Neural progenitor cell (in vitro differentiated cells): ENCODE results near the gene ATXN3L. TPM values are rescaled to one million over a fixed set of nuclear protein-coding genes. Genes with fewer than 3 reads are reported as not detected.

Experiments
- DNase-seq: peaks from one replicate; pipeline ENCODE4 v3.0.0-alpha.2; 2016; ENCODE audit warnings: low spot score
- H2AFZ ChIP-seq: fragments of 200-600 bp; sonication (generic); replicated peaks from 2 replicates; pipeline ENCODE4 v1.6.1; 2016; ENCODE audit warnings: antibody characterized with exemption
- H3F3A ChIP-seq: fragments of 200-600 bp; sonication (generic); 2 replicates; pipeline ENCODE4 v1.6.1; 2016; ENCODE audit warnings: antibody characterized with exemption, low read depth
- H3K27ac ChIP-seq: fragments of 200-600 bp; sonication (generic); 2 replicates; pipeline ENCODE4 v1.5.1; 2016; ENCODE audit warnings: mild to moderate bottlenecking
- H3K27me3 ChIP-seq: fragments of 200-600 bp; sonication (generic); 2 replicates; pipeline ENCODE4 v1.6.1; 2016; ENCODE audit warnings: mild to moderate bottlenecking, moderate library complexity
- H3K36me3 ChIP-seq: fragments of 200-600 bp; sonication (generic); 2 replicates; pipeline ENCODE4 v1.5.1; 2016
- H3K4me1 ChIP-seq: fragments of 200-600 bp; sonication (generic); 2 replicates; pipeline ENCODE4 v1.6.1; 2016; ENCODE audit warnings: mixed run types
- H3K4me2 ChIP-seq: fragments of 200-600 bp; sonication (generic); 2 replicates; pipeline ENCODE4 v1.6.1; 2016
- H3K4me3 ChIP-seq: fragments of 200-600 bp; sonication (generic); 2 replicates; pipeline ENCODE4 v1.5.1; 2016
- H3K79me2 ChIP-seq: fragments of 200-600 bp; sonication (generic); 2 replicates; pipeline ENCODE4 v1.6.1; 2016; ENCODE audit warnings: low read depth
- H3K9ac ChIP-seq: fragments of 200-600 bp; sonication (generic); 2 replicates; pipeline ENCODE4 v1.6.1; 2016
- H3K9me3 ChIP-seq: fragments of 200-600 bp; sonication (generic); 2 replicates; pipeline ENCODE4 v1.5.1; 2016; ENCODE audit warnings: low read depth
- H4K20me1 ChIP-seq: fragments of 200-600 bp; sonication (generic); 2 replicates; pipeline ENCODE4 v1.6.1; 2016; ENCODE audit warnings: low read depth
- H3K27ac Mint-ChIP-seq: 3 replicates; pipeline ENCODE4 v1.8.0; 2021; ENCODE audit warnings: mixed read lengths
- H3K27me3 Mint-ChIP-seq: 2 replicates; pipeline ENCODE4 v1.8.0; 2022; ENCODE audit warnings: low read depth, mild to moderate bottlenecking, inconsistent platforms, moderate library complexity, mixed read lengths; ENCODE audit not compliant: insufficient read depth
- H3K36me3 Mint-ChIP-seq: 3 replicates; pipeline ENCODE4 v1.8.0; 2021; ENCODE audit warnings: mixed read lengths
- H3K4me1 Mint-ChIP-seq: 3 replicates; pipeline ENCODE4 v1.8.0; 2021; ENCODE audit warnings: mixed read lengths
- H3K4me3 Mint-ChIP-seq: 3 replicates; pipeline ENCODE4 v1.8.0; 2021; ENCODE audit warnings: mild to moderate bottlenecking, moderate library complexity, mixed read lengths
- H3K9me3 Mint-ChIP-seq: 3 replicates; pipeline ENCODE4 v1.8.0; 2020; ENCODE audit warnings: mixed read lengths
- EZH2 ChIP-seq: fragments of 200-600 bp; sonication (generic); IDR thresholded peaks from 2 replicates; pipeline ENCODE4 v1.6.1; 2017; ENCODE audit warnings: antibody characterized with exemption, mild to moderate bottlenecking, moderate library complexity
- EZH2phosphoT487 ChIP-seq: fragments of 200-600 bp; sonication (generic); IDR thresholded peaks from 2 replicates; pipeline ENCODE4 v1.6.1; 2017; ENCODE audit warnings: antibody characterized with exemption
- total RNA-seq: library from RNA; depleted of rRNA; stranded (reverse); fragments of >200 nt; gene quantifications from 2 replicates; pipeline ENCODE4 v1.2.3, GENCODE V29; 2015; ENCODE audit warnings: low replicate concordance
- TF ChIP-seq, protein P1 (sequence below): fragments of 200-600 bp; sonication (generic); IDR thresholded peaks from 2 replicates; pipeline ENCODE4 v1.5.1; 2017; ENCODE audit warnings: antibody characterized with exemption, mild to moderate bottlenecking

The ATXN3L gene
- total RNA-seq, 1 donor from 2014 or later = not detected

DNA sequence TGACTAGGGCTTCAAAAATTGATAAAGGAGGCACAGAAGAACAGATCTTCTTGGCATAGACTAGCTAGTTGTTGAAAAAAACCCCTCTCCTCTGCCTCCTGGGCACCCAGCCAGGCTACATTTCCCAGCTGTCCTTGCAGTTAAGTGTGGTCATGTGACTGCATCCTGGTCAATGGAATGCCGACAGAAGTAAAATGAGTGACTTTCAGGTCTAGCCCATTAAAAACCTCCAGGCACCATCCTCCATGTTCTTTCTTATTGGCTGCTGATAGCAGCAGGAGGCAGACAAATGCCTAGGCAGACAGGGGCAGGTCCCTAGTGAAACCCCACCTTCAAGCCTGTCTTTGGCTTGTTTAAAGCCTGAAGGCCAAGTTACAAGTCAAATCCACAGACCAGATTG, 35.3 kb downstream of the ATXN3L start:
- peak; percentile 22 for DNase-seq
- Histone ChIP-seq H3K4me2 (no peak overlapping the region), H3K4me1 (peaks cover 35% of the 10 kb centered on the region), H3K27me3 (no peaks in the 10 kb centered on the region), H3K9me3 (no peaks in the 10 kb centered on the region), H3K36me3 (no peaks in the 10 kb centered on the region), H2AFZ (no peak overlapping the region), H3K4me3 (no peak overlapping the region), H3K27ac (no peak overlapping the region), H4K20me1 (no peaks in the 10 kb centered on the region), H3K79me2 (no peaks in the 10 kb centered on the region), H3K9ac (no peak overlapping the region), H3F3A (peaks cover 42% of the 10 kb centered on the region)
- H3K27ac Mint-ChIP-seq = no peak overlapping the region
- TF ChIP-seq EZH2phosphoT487 (no peak), EZH2 (no peak)
- TF ChIP-seq, protein P1, sequence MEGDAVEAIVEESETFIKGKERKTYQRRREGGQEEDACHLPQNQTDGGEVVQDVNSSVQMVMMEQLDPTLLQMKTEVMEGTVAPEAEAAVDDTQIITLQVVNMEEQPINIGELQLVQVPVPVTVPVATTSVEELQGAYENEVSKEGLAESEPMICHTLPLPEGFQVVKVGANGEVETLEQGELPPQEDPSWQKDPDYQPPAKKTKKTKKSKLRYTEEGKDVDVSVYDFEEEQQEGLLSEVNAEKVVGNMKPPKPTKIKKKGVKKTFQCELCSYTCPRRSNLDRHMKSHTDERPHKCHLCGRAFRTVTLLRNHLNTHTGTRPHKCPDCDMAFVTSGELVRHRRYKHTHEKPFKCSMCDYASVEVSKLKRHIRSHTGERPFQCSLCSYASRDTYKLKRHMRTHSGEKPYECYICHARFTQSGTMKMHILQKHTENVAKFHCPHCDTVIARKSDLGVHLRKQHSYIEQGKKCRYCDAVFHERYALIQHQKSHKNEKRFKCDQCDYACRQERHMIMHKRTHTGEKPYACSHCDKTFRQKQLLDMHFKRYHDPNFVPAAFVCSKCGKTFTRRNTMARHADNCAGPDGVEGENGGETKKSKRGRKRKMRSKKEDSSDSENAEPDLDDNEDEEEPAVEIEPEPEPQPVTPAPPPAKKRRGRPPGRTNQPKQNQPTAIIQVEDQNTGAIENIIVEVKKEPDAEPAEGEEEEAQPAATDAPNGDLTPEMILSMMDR = no peak
- H3K9me3 Mint-ChIP-seq = peaks cover 23% of the 10 kb centered on the region
- peaks cover 24% of the 10 kb centered on the region for H3K4me1 Mint-ChIP-seq
- peaks cover 6% of the 10 kb centered on the region for H3K27me3 Mint-ChIP-seq
- H3K4me3 Mint-ChIP-seq = no peak overlapping the region
- H3K36me3 Mint-ChIP-seq = peaks cover 7% of the 10 kb centered on the region

DNA sequence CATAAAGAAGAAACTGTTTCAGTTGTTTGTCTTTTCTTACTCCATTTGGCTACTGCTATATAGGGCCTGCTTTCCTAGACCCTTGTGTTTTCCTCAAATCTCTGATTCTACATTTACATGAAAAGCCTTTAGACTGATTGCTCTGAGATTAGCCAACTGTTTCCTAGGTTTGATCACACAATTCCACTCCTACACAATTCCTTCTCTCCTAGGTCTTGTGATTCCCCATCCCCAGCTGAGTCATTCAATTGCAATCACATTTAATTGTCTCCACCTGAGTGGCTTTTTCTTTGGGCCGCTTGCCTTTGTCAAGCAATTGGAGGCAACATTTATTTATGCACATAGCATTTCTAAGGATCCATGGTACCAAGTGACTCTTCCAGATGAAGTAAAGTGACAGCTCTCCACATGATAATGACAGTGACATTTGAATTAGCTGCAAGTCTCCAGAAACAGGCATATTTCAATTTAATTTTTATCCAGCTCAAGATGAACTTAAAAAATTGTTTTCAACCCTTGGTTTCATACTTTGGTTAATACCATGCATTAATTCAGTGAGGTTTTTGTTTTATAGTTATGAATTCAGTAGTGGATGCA, 35.8 kb downstream of the ATXN3L start:
- peaks cover 6% of the 10 kb centered on the region for H3K27me3 Mint-ChIP-seq
- H3K4me3 Mint-ChIP-seq = no peak overlapping the region
- peaks cover 24% of the 10 kb centered on the region for H3K4me1 Mint-ChIP-seq
- peaks cover 23% of the 10 kb centered on the region for H3K9me3 Mint-ChIP-seq
- Histone ChIP-seq H2AFZ (no peak overlapping the region), H3K79me2 (no peaks in the 10 kb centered on the region), H3K4me2 (peak overlapping the region; percentile 59), H3K4me1 (peaks cover 35% of the 10 kb centered on the region), H3K9me3 (no peaks in the 10 kb centered on the region), H3K9ac (no peak overlapping the region), H4K20me1 (no peaks in the 10 kb centered on the region), H3K27ac (peak overlapping the region; percentile 74), H3F3A (peaks cover 42% of the 10 kb centered on the region), H3K27me3 (no peaks in the 10 kb centered on the region), H3K4me3 (peak overlapping the region; percentile 9), H3K36me3 (no peaks in the 10 kb centered on the region)
- DNase-seq = peak; percentile 75
- H3K36me3 Mint-ChIP-seq = peaks cover 7% of the 10 kb centered on the region
- TF ChIP-seq EZH2 (no peak), EZH2phosphoT487 (no peak)
- TF ChIP-seq, protein P1 = no peak
- H3K27ac Mint-ChIP-seq = peak overlapping the region; percentile 54

DNA sequence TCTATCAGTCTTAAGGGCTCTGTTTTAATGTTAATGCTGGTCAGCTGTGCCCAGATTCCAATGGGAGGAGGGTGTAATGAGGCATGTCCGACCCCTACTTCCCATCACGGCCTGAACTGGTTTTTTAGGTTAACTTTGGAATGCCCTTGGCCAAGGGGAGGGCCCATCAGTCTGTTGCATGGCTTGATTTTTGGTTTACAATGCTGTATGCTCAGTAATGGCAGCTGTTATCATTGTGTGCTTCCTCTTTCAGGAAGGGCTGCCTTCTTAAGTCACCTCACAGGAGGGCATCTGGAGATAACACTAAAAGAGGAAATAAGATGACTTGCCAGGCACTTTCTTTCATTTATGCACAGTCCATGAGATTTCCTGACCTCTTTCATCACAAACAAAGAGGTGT, 36.3 kb downstream of the ATXN3L start:
- Mint-ChIP-seq H3K27me3 (peaks cover 6% of the 10 kb centered on the region), H3K4me1 (peaks cover 24% of the 10 kb centered on the region), H3K36me3 (peaks cover 7% of the 10 kb centered on the region), H3K9me3 (peaks cover 21% of the 10 kb centered on the region), H3K27ac (peak overlapping the region; percentile 86), H3K4me3 (peak overlapping the region; percentile 16)
- Histone ChIP-seq H3K79me2 (no peaks in the 10 kb centered on the region), H3K9me3 (no peaks in the 10 kb centered on the region), H2AFZ (no peak overlapping the region), H3F3A (peaks cover 42% of the 10 kb centered on the region), H3K4me2 (peak overlapping the region; percentile 59), H4K20me1 (no peaks in the 10 kb centered on the region), H3K9ac (no peak overlapping the region), H3K4me3 (peak overlapping the region; percentile 9), H3K27me3 (no peaks in the 10 kb centered on the region), H3K36me3 (no peaks in the 10 kb centered on the region), H3K27ac (peak overlapping the region; percentile 74), H3K4me1 (peaks cover 35% of the 10 kb centered on the region)
- TF ChIP-seq, protein P1 = no peak
- TF ChIP-seq EZH2 = no peak
- no peak for TF ChIP-seq EZH2phosphoT487
- peak; percentile 40 for DNase-seq
